BLaER1 treated with 17β-estradiol and CSF1 and Interleukin-3, amounts not matched to agents 10 nM and 100 nM (cell line): ENCODE measurements around the gene MDFI.

Experiments
- H3K27ac ChIP-seq, 11 experiments: shearing (Covaris generic); formaldehyde crosslinking; 2 replicates each; pipeline ENCODE4 v1.8.1; 2022
- H3K27me3 ChIP-seq, 11 experiments: shearing (Covaris generic); formaldehyde crosslinking; 2 replicates each; pipeline ENCODE4 v1.8.1; 2022
- H3K36me3 ChIP-seq, 11 experiments: shearing (Covaris generic); formaldehyde crosslinking; 2 replicates each; pipeline ENCODE4 v1.8.1; 2022
- H3K4me1 ChIP-seq, 10 experiments: shearing (Covaris generic); formaldehyde crosslinking; 2 replicates each; pipeline ENCODE4 v1.8.1; 2022
- H3K4me2 ChIP-seq, 11 experiments: shearing (Covaris generic); formaldehyde crosslinking; 2 replicates each; pipeline ENCODE4 v1.8.1; 2022
- H3K4me3 ChIP-seq, 10 experiments: shearing (Covaris generic); formaldehyde crosslinking; 2 replicates each; pipeline ENCODE4 v1.8.1; 2022
- H3K9ac ChIP-seq, 11 experiments: shearing (Covaris generic); formaldehyde crosslinking; 2 replicates each; pipeline ENCODE4 v1.8.1; 2022
- H3K9me3 ChIP-seq, 11 experiments: shearing (Covaris generic); formaldehyde crosslinking; replicated peaks in 1 of 11; 2 replicates each; pipeline ENCODE4 v1.8.1; 2022
- H4K20me1 ChIP-seq, 11 experiments: shearing (Covaris generic); formaldehyde crosslinking; 2 replicates each; pipeline ENCODE4 v1.8.1; 2022
- Cebpa-rat ChIP-seq, 11 experiments: shearing (Covaris generic); IDR thresholded peaks; 2 replicates each; pipeline ENCODE4 v1.8.1; 2022

Gene MDFI

GRCh38 chr6:41671376-41671775 is 33.1 kb downstream of the MDFI start:
- Histone ChIP-seq H3K4me1 (peaks cover 8 to 73% (median 58%) of the 10 kb centered on the region in 10 experiments), H3K4me2 (peak overlapping the region; percentile 47 to 81 (median 61)), H3K27ac (no peak overlapping the region), H3K36me3 (no peaks in the 10 kb centered on the region), H4K20me1 (no peaks in the 10 kb centered on the region), H3K9ac (no peak overlapping the region), H3K27me3 (no peaks in the 10 kb centered on the region), H3K9me3 (peaks cover 0 to 16% (median 7%) of the 10 kb centered on the region in 11 experiments; a peak in 16 of 22 replicates), H3K4me3 (no peak overlapping the region)
- TF ChIP-seq Cebpa-rat (IDR thresholded peaks at IDR 0.05), result no peak

- H3K27me3 ChIP-seq, result no peaks in the 10 kb centered on the region
- H3K27ac ChIP-seq, result no peak overlapping the region
- TF ChIP-seq Cebpa-rat (IDR thresholded peaks at IDR 0.05), result no peak
These were observed 33.7 kb downstream of the MDFI start for GRCh38 chr6:41672016-41672415.

DNA sequence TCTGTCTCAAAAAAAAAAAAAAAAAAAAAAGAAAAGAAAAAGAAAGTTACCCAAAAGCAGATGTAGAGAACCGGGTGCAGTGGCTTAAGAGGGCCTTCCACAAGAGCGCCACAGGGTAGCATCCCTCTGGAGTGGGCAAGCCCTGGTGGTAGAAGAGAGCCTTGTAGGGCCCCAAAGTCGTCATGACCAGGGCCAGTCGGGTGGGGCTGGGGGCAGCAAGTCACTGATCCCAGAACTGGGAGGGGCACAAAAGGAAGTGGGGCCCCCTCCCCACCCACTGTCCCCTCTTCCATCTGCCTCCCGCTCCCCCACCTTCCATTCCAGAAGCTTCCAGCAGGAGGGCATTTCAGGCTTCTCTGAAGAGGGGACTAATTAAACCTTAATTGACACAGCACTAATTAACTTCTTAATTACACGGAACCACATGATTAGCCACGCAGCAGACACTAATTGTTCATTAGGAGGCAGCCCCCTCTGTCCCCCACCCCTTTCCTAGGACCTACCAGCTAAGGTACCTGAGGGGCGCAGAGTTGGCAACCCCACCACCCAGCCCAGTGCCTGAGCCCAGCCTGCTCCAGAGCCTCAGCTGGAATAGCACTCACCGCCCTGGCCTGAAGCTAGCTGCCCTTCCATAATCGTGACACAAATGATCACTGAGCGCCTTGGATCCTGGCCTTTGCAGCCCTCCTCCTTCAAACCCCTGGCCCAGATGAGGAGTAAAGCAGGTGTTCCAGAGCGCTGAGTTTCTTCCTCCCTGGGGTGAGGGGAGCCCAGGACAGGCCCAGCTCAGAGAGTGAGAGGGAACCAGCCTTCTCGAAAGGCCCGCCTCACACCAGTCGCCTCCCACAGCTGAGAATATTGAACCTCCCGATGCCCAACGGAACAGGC is 34.8 kb downstream of the MDFI start:
- H3K9me3 ChIP-seq, result peaks cover 0 to 16% (median 7%) of the 10 kb centered on the region in 11 experiments; a peak in 16 of 22 replicates
- no peak for TF ChIP-seq Cebpa-rat (IDR thresholded peaks at IDR 0.05)
- H3K27ac ChIP-seq, result no peak overlapping the region
- no peak overlapping the region for H3K4me3 ChIP-seq
- no peak overlapping the region for H3K9ac ChIP-seq
- peak overlapping the region in 9 of 11 experiments; percentile 49 to 80 (median 61); a peak in 18 of 22 replicates for H3K4me2 ChIP-seq
- no peaks in the 10 kb centered on the region for H4K20me1 ChIP-seq
- no peaks in the 10 kb centered on the region for H3K36me3 ChIP-seq
- peaks cover 8 to 64% (median 43%) of the 10 kb centered on the region in 10 experiments for H3K4me1 ChIP-seq
- no peaks in the 10 kb centered on the region for H3K27me3 ChIP-seq

More at GRCh38 chr6:41672016-41672415, 33.7 kb downstream of the MDFI start:
- Histone ChIP-seq H3K9ac (no peak overlapping the region; a peak in 1 of 22 replicates), H3K4me2 (peak overlapping the region; percentile 47 to 81 (median 61); a peak in 21 of 22 replicates), H3K4me3 (no peak overlapping the region), H3K9me3 (peaks cover 0 to 16% (median 7%) of the 10 kb centered on the region in 11 experiments; a peak in 16 of 22 replicates), H3K4me1 (peaks cover 8 to 71% (median 54%) of the 10 kb centered on the region in 10 experiments), H3K36me3 (no peaks in the 10 kb centered on the region), H4K20me1 (no peaks in the 10 kb centered on the region)

- Histone ChIP-seq H3K9me3 (peaks cover 0 to 16% (median 7%) of the 10 kb centered on the region in 11 experiments; a peak in 16 of 22 replicates), H3K4me2 (peak overlapping the region in 9 of 11 experiments; percentile 49 to 80 (median 61); a peak in 16 of 22 replicates), H3K4me3 (no peak overlapping the region), H3K9ac (no peak overlapping the region), H4K20me1 (no peaks in the 10 kb centered on the region), H3K4me1 (peaks cover 8 to 58% (median 37%) of the 10 kb centered on the region in 10 experiments), H3K36me3 (no peaks in the 10 kb centered on the region), H3K27ac (no peak overlapping the region), H3K27me3 (no peaks in the 10 kb centered on the region)
- TF ChIP-seq Cebpa-rat (IDR thresholded peaks at IDR 0.05), result no peak
These were observed 35.4 kb downstream of the MDFI start for GRCh38 chr6:41673704-41674000.

DNA sequence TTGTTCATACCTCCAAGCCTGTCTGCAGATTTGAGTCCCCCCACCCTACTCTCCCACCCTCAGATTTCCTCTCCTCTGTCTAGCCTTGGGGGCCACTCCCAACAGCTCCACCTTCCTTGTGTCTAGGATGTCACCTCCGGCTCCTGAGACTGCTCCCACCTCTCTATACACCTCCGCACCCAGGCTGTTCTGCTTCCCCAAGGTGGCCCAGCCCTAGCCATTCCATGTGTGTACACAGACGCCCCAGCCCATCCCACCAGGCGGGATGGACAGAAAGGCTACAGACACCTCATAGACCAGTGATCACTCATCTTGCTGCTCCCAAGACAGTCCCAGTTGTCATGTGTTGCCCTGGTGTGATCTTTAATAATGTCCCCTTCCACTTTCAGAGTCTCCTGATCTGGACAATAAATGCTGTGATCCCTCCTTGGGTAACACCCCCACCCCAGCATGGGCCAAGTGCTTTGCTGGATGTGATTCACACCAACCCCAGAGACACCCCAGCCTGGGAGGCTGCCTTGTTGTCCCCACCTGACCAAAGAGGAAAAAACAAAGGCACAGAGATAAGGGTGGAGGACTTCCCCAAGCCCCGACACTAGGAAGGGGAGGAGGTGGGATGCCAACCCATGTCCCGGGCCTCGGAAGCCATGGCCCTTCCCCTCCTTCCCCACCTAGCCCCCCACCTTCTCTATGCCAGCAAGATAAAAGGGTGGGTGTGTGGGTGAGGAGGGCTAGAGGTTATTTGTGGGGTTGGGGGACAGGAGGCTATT is 36.1 kb downstream of the MDFI start:
- H3K4me2 ChIP-seq, result peak overlapping the region in 4 of 11 experiments; percentile 70 to 80 (median 78); a peak in 6 of 22 replicates
- TF ChIP-seq Cebpa-rat (IDR thresholded peaks at IDR 0.05), result no peak
- H3K27me3 ChIP-seq, result no peaks in the 10 kb centered on the region

GRCh38 chr6:41675176-41675775 is 37.0 kb downstream of the MDFI start:
- 0 out of 22 replicates have a peak, but pooled peaks cover 0 to under 1% (median 0%) of the 10 kb centered on the region in 11 experiments for H3K9me3 ChIP-seq
- no peak overlapping the region for H3K27ac ChIP-seq
- H3K36me3 ChIP-seq, result no peaks in the 10 kb centered on the region
- H3K4me2 ChIP-seq, result peak overlapping the region in 1 of 11 experiments; percentile 22; a peak in 1 of 22 replicates
- no peak for TF ChIP-seq Cebpa-rat (IDR thresholded peaks at IDR 0.05)
- no peak overlapping the region; a peak in 1 of 22 replicates for H3K9ac ChIP-seq
- H3K27me3 ChIP-seq, result no peaks in the 10 kb centered on the region
- peaks cover 8 to 56% (median 36%) of the 10 kb centered on the region in 10 experiments for H3K4me1 ChIP-seq
- H3K4me3 ChIP-seq, result no peak overlapping the region
- peaks cover 0 to 14% (median 0%) of the 10 kb centered on the region in 11 experiments; a peak in 1 of 22 replicates for H4K20me1 ChIP-seq

More for the DNA sequence above, 36.1 kb downstream of the MDFI start:
- Histone ChIP-seq H3K36me3 (no peaks in the 10 kb centered on the region), H3K27ac (no peak overlapping the region), H3K9me3 (peaks cover 0 to 9% (median under 1%) of the 10 kb centered on the region in 11 experiments; a peak in 8 of 22 replicates), H3K9ac (no peak overlapping the region), H3K4me3 (no peak overlapping the region), H3K4me1 (peaks cover 8 to 56% (median 36%) of the 10 kb centered on the region in 10 experiments), H4K20me1 (peaks cover 0 to 6% (median 0%) of the 10 kb centered on the region in 11 experiments; a peak in 1 of 22 replicates)

DNA sequence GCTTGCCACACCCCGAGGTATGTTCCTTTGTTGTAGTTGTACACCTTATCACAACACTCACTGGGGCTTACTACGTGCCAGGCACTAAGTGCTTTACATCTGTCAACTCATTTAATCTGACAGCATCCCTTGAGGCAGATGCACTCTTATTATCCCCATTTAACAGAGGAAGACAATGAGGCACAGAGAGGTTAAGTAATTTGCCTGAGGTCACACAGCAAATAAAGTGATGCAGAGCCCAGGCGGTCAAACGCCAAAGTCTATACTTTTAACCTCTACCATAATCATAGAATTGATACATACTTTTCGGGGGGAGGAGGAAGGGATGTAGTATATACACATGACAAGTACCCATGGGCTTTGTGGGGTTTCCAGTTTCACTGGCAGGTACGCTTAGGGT is 37.7 kb downstream of the MDFI start:
- no peak overlapping the region for H3K27ac ChIP-seq

DNA sequence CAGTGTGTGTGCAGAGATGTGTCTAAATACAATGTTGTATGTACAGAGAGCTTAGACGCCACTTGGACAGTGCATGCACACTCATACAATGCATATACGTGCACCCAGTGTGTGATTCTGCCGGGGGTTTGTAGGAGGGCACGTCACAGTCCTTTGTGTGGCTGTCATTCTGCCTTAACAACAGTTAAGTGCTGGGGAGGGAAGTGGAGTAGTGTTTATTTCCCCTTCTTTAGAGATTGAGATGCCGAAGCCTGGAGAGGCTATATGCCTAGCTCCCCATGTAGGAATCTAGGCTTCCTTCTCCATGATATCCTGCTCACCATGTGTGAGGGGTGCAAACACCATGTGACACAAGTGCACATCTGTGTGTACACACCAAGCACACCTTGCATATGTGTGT is 38.2 kb downstream of the MDFI start:
- no peak overlapping the region for H3K4me3 ChIP-seq
- peaks cover 3 to 51% (median 30%) of the 10 kb centered on the region in 10 experiments for H3K4me1 ChIP-seq
- H4K20me1 ChIP-seq, result peaks cover 0 to 23% (median 0%) of the 10 kb centered on the region in 11 experiments; a peak in 1 of 22 replicates
- H3K27me3 ChIP-seq, result no peaks in the 10 kb centered on the region
- no peaks in the 10 kb centered on the region for H3K36me3 ChIP-seq
- no peak overlapping the region; a peak in 1 of 22 replicates for H3K4me2 ChIP-seq
- no peak overlapping the region for H3K9ac ChIP-seq
- H3K27ac ChIP-seq, result no peak overlapping the region
- H3K9me3 ChIP-seq, result no peaks in the 10 kb centered on the region
- TF ChIP-seq Cebpa-rat (IDR thresholded peaks at IDR 0.05), result no peak

More for the DNA sequence above, 37.7 kb downstream of the MDFI start:
- no peak for TF ChIP-seq Cebpa-rat (IDR thresholded peaks at IDR 0.05)
- Histone ChIP-seq H3K9ac (no peak overlapping the region), H3K4me3 (no peak overlapping the region), H4K20me1 (peaks cover 0 to 21% (median 0%) of the 10 kb centered on the region in 11 experiments; a peak in 1 of 22 replicates), H3K36me3 (no peaks in the 10 kb centered on the region), H3K4me1 (peaks cover 8 to 56% (median 34%) of the 10 kb centered on the region in 10 experiments), H3K9me3 (no peaks in the 10 kb centered on the region), H3K4me2 (no peak overlapping the region; a peak in 1 of 22 replicates), H3K27me3 (no peaks in the 10 kb centered on the region)
